T47D (cell line): ENCODE data around the gene ARGLU1.

Experiments used
- DNase-seq, 2 experiments: peaks; one replicate each; pipeline versions ENCODE4 v3.0.0 to v3.0.0-alpha.2; 2011 to 2012; ENCODE audit warnings: low read depth in 1 of 2, low spot score in 1 of 2
- JUND ChIP-seq: IDR thresholded peaks from 2 replicates; pipeline ENCODE4 v1.6.1; 2012; ENCODE audit warnings: low read depth
- in situ Hi-C: cut with HindIII; loops from 2 replicates; pipeline ENCODE4 v1.10.0; 2016; ENCODE audit warnings: low sequenced_read_pairs, low pct_unique_long_range_greater_than_20kb

The ARGLU1 gene

DNA sequence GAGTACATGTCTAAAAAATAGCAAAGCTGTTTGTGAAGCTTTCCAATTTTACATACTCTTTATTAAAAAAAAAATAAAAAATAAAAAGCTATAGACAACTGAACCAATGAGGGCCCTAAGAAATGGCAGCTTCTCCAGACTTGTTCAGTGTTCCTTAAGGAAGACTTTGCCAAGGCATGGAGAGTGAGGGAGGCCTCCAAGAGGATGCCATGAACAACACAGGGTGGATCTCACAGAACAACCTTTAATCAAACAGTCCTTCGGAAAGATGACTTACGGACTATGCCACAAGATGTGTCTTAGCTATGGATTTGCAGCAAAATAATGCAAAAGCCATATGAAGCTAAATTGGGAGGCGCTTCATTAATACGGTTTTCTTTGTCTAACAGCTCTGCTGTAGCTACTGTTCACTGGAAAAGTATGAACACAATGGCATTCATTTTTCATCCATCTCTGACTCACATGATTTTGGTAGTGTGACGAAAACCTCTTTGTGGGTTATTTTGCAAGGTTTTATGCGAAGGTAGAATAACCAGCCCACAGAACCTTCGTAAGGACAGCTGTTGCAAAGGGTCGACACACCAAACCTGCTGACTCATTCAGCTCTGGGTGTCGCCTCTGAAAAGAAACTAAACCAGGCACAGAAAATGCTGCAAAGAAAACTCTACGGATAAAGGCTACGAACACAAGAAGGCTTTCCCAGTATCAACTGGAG, 60.2 kb downstream of the ARGLU1 start:
- TF ChIP-seq JUND, result no peak
- DNase-seq, result no peak
- in situ Hi-C loops, result no loop called here

DNA sequence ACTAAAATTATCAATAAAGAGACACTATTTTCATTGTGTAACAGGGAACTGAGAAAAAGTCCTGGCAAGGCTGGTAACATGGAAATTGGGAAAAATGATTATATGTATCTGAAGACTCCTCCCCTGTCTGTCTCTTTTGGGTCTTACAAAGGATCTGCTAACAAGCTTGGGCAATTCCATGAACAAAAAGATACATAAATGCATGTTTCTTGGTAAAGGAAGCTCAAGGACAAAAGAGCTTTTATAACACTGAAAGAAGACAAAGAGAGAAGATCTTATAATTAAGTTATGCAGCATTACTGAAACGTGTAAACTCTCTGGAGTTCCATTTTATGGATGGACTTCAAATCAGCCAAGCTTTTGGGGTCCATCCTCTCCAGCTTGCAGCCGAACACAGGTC, 61.7 kb downstream of the ARGLU1 start:
- in situ Hi-C loops, result no loop called here
- TF ChIP-seq JUND, result no peak
- no peak for DNase-seq

DNA sequence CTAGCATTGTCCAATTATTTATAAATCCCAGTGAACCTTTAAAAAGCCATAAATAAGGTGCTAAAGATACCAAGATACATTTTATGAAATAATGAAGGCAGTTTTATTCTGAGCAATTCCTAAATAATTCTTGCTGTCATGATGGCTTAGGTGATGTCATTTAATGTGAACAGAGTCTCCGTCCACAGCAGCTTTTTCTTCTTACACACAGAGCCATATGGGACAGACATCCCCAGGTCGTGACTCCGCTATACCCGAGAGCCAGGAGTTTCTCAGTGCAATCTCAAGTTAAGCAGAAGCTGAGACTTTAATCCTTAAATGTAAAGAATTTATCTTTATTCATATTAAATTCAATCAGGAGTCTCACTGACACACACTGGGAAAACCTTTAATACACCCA, 62.2 kb downstream of the ARGLU1 start:
- in situ Hi-C loops, result no loop called here
- TF ChIP-seq JUND, result no peak
- no peak for DNase-seq

DNA sequence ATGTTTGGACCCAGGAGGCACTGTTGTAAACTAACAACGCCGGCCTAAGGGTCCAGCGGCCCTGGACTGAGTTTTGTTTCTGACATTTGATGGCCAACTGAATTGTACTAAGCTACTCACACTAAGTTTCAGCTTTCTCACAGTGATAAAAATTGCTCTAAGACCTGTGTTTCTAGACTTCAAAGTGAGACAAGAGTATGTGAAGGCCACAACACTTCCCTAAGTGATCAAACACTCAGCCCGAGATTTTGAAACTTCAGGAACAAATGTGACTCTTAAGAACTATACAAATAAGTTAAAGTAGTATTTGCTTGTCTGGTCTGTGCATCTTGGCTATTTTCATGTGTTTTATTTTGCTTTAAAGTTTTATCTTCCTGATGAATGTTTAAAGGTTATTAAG, 62.6 kb downstream of the ARGLU1 start:
- no peak for DNase-seq
- TF ChIP-seq JUND, result no peak
- in situ Hi-C loops, result no loop called here

DNA sequence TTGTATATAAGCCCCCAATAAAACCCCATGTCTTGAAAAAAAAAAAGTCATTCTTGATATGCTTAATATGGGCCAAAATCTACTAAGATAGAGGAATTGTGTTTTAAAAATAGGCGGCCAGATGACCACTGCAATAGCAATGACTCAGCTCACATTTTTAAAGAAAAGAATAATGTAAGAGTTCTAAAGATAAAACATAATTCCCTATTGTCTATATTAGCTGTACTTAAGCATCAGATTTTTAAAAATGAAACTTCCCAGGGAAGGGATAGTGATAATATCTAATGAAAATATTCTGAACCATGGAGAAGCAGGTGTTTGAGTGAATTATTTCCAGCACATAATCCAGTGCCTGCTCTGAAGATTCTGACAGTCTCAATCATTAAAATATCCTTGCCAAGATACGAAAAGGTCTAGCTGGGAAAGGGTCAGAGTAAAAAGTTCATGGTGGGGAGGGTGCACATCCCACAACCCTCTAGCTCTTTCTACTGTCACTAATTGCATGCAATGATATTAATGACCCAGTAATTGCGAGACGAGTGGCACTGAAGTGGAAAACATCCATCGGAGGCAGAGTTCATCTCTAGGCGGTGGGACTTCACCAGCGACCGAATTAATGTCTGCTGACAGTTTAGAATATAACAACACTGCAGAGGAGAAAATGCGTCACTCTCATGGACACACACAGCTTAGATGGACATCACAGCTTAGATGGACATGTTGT, 64.0 kb downstream of the ARGLU1 start:
- in situ Hi-C loops, result no loop called here

DNA sequence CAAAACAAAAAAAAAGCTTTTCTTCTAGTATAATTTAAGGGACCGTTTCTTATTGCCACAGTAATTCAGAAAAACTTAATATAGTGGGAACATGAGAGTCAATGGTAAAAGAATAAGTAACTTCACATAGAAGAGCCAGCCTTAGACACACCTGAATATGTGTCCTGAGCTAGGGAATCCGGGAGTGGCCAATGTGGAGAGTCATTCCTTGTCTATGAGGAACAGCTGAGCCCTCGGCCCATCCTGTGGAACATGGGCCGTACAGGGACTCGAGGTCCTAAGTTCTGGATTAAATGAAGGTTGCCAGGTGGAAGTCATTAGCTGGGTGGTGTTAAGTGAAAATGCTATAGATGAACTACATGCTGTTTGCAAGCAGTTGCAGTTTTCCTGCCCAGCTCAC, 64.7 kb downstream of the ARGLU1 start:
- no peak for TF ChIP-seq JUND
- DNase-seq, result no peak
- in situ Hi-C loops, result no loop called here

More for the DNA sequence above, 64.0 kb downstream of the ARGLU1 start:
- TF ChIP-seq JUND, result no peak
- no peak for DNase-seq

DNA sequence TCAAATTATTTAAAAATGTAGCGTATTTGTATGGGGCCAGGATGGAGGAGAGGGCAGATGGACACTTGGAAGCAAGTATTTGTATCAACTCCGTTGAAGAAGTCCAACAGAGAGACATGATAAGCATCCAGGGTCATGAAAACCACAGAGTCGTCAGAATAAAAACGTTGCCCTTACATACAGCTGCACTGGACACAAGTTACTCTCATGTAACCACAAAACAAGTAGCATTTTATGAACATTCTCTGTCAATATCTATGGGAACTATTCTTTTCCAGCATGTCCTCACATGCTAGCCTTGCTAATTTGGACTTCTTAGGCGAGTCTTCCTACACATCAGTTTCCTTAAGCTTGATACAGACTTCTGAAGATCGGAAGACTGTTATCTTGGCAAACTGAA, 67.5 kb downstream of the ARGLU1 start:
- in situ Hi-C loops, result no loop called here
- TF ChIP-seq JUND, result no peak
- DNase-seq, result no peak

DNA sequence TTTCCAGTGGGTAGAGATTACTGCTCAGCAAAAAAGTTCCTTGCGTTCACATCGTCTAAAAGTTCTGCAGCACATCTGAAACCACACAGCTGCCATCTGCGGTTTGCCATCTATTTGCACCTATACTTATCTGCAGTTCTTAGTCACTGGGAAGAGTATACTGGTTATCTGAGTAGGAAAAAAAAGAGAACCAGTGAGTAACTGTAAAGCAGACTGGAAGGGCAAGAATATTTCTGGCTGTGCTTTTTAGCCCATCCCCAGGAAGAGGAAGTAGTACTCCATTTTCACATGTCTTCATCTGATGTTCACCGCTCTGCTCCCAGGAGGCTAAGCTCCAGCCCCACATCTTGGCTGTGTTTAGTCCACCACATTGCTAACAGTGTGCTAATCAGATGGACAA, 68.0 kb downstream of the ARGLU1 start:
- DNase-seq, result no peak
- no peak for TF ChIP-seq JUND
- in situ Hi-C loops, result no loop called here

DNA sequence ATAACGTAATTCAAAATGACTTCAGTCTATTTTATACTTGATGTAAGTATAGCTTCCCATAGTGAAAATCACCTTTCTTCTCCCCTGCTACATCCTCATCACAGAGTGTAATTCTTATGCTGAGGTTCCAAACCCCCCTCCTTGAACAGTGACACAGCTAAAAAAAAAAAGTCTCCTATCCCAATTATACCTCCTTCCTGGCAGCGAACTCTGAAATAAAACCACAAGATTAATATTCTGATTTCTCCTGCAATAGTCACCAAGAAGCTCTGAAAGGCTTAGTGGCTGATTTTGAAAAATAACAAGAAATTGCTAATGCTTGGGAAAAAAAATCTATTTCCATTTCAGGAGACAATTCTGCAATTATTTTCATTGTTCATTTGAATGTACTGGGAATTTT, 68.8 kb downstream of the ARGLU1 start:
- TF ChIP-seq JUND, result no peak
- in situ Hi-C loops, result no loop called here
- DNase-seq, result no peak

DNA sequence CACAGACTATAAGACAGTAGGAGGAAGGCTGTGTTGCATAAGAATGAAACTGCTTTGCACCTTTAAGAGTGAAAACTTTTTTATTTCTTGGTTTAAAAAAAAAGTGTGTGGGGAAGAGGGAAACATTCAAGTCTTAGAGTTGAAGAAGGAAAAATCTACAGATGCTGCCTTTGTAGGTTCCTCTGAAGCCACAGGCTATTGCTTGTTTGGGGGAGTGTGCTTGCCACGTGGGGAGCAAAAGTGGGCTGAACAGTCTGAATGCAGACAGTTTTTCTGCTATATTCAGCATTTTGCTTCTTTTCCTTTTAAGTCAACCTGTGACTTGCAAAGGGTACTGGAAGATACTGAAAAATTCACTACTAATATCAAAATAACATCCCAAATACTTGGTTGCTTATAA, 69.4 kb downstream of the ARGLU1 start:
- TF ChIP-seq JUND, result no peak
- DNase-seq, result no peak
- in situ Hi-C loops, result no loop called here

DNA sequence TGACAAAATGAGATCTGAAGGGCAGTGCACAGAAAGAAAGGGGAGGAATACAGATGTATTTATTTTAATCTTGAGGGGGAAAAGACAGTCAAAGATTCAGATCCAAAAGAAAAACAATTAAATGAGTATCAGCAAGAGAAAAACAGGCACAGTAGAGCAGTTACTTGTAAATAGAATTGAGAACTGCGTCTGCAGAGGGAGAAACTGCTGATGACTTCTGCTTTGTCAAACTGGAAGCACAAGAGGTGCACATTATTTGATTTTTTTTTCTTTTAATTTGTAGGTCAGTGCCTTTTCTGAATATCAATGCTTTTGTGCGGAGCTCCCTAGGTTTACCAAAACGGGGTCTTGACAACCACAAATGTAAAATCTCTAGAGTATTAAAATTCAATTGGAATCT, 69.8 kb downstream of the ARGLU1 start:
- no peak for DNase-seq
- in situ Hi-C loops, result no loop called here
- no peak for TF ChIP-seq JUND

DNA sequence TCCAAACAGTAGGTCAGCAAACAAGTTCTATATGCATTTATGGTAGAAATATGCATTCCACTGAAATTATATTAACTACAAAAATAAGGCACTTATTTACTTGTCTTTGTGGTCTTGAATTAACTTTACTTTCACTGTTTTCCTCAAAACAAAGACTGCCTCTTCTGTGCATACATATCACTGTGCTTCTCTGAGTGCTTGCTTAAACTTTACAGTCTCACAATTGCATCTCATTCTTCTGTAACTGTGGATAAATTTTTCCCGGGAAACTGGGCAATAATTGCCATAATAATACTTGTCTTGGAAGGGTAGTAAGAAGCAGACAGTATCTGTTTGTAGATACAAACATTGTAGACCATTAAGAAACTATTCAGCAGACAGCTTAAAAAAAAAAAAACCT, 70.9 kb downstream of the ARGLU1 start:
- in situ Hi-C loops, result no loop called here
- TF ChIP-seq JUND, result no peak
- no peak for DNase-seq

DNA sequence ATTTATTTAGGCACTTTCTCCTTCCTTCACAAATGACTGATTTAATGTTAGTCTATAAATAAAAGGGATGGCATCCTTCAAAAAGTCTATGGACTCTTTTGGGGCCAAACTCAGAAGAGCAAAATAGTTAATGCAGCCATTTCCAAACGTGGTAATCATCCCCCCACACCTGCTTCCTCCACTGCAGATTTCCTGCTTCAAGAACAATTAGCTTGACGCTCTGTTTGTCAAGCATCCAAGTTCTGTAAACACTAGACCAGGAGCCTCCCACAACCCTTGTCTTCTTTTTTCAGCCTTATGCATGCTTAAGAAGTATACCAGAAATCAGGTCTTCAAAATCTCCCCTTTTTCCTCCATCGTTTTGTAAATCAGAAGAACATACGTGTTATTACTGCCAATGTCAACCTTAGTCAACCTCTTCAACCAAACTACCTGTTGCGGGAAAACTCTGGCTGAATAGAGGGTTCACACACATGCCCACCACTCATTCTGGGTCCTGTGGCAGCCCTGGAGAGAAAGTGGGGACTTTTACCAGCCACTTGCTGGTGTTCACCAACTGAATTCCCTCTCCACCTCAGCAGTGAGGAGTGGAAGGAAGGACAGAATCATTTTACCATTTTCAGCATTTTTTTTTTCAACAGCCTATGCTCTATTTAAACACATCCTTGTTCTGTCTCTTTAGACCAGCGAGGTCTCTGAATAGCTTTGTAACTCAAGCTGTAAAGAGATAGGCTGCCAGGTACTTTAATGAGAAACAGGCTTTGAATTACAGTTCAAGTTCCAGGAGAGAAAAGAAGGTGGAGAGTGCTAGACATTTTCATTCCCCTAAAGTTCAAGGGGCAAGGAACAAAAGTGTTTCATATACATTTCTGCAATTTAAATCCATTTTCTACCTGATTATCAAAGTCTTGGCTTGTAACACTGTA, 71.6 kb downstream of the ARGLU1 start:
- DNase-seq, result no peak
- TF ChIP-seq JUND, result no peak
- in situ Hi-C loops, result no loop called here
